WTC11 (cell line): ENCODE results near the gene REEP1. TPM values are rescaled to one million over a fixed set of nuclear protein-coding genes. Genes with fewer than 3 reads are reported as not detected.

Experiments
- ATAC-seq: fragments of 200-7000 bp; cut with Tn5 transposase; 2 replicates; pipeline ENCODE4 v1.10.0; 2021; ENCODE audit warnings: mild to moderate bottlenecking, moderate library complexity
- CTCF ChIA-PET: fragments of 300-600 bp; sonication (Branson Sonifier 250); formaldehyde crosslinking; loops from one replicate; lab custom pipeline; 2021; ENCODE audit warnings: antibody characterized with exemption; lab: Charles Lee
- POLR2A ChIA-PET: fragments of 350-600 bp; sonication (Branson Sonifier 250); formaldehyde crosslinking; loops from one replicate; lab custom pipeline; 2021; ENCODE audit warnings: antibody characterized with exemption; lab: Charles Lee
- DNase-seq: peaks from one replicate; pipeline ENCODE4 v3.0.0; 2021; ENCODE audit warnings: low spot score
- H3K27ac Mint-ChIP-seq: 2 replicates; pipeline ENCODE4 v1.8.0; 2021; ENCODE audit warnings: mixed read lengths
- H3K27me3 Mint-ChIP-seq: 2 replicates; pipeline ENCODE4 v1.8.0; 2021; ENCODE audit warnings: low read depth, mild to moderate bottlenecking, moderate library complexity, mixed read lengths
- H3K36me3 Mint-ChIP-seq: 2 replicates; pipeline ENCODE4 v1.8.0; 2021; ENCODE audit warnings: mixed read lengths
- H3K4me1 Mint-ChIP-seq: 2 replicates; pipeline ENCODE4 v1.8.0; 2022; ENCODE audit warnings: mixed read lengths
- H3K4me3 Mint-ChIP-seq: 2 replicates; pipeline ENCODE4 v1.8.0; 2021; ENCODE audit warnings: mild to moderate bottlenecking, moderate library complexity, mixed read lengths
- H3K9me3 Mint-ChIP-seq: 2 replicates; pipeline ENCODE4 v1.8.0; 2021; ENCODE audit warnings: mixed read lengths
- ARID4B ChIP-seq: sonication (generic); formaldehyde crosslinking; IDR thresholded peaks from 2 replicates; pipeline ENCODE4 v1.8.0; 2023; ENCODE audit warnings: missing genetic modification reagents, mild to moderate bottlenecking, borderline replicate concordance
- ATF1 ChIP-seq: sonication (generic); formaldehyde crosslinking; IDR thresholded peaks from 2 replicates; pipeline ENCODE4 v1.8.1; 2023; ENCODE audit warnings: mild to moderate bottlenecking, moderate library complexity, missing genetic modification reagents
- ATF3 ChIP-seq: sonication (generic); formaldehyde crosslinking; conservative IDR thresholded peaks from 2 replicates; pipeline ENCODE4 v1.8.1; 2022; ENCODE audit warnings: mild to moderate bottlenecking, missing genetic modification reagents
- CDX4 ChIP-seq: fragments of 250-450 bp; sonication (Bioruptor Pico); IDR thresholded peaks from 2 replicates; pipeline ENCODE4 v1.9.0; 2021; ENCODE audit warnings: moderate library complexity, mild to moderate bottlenecking, inconsistent platforms, borderline replicate concordance
- CREM ChIP-seq: sonication (generic); formaldehyde crosslinking; IDR thresholded peaks from 2 replicates; pipeline ENCODE4 v1.8.1; 2022; ENCODE audit warnings: mild to moderate bottlenecking, missing genetic modification reagents, moderate library complexity
- E2F4 ChIP-seq: sonication (generic); formaldehyde crosslinking; IDR thresholded peaks from 2 replicates; pipeline ENCODE4 v1.8.1; 2022; ENCODE audit warnings: low read depth, mild to moderate bottlenecking, moderate library complexity, missing genetic modification reagents, borderline replicate concordance
- E2F5 ChIP-seq: sonication (generic); formaldehyde crosslinking; IDR thresholded peaks from 2 replicates; pipeline ENCODE4 v1.8.1; 2022; ENCODE audit warnings: mild to moderate bottlenecking, moderate library complexity, missing genetic modification reagents
- ELF4 ChIP-seq: sonication (generic); formaldehyde crosslinking; IDR thresholded peaks from 2 replicates; pipeline ENCODE4 v1.8.1; 2022; ENCODE audit warnings: low read depth, mild to moderate bottlenecking, moderate library complexity, missing genetic modification reagents
- GTF2I ChIP-seq: fragments of 250-450 bp; sonication (Bioruptor Pico); conservative IDR thresholded peaks from 2 replicates; pipeline ENCODE4 v1.4.0; 2021; ENCODE audit warnings: mild to moderate bottlenecking
- NFYB ChIP-seq: sonication (generic); formaldehyde crosslinking; conservative IDR thresholded peaks from 2 replicates; pipeline ENCODE4 v1.8.0; 2022; ENCODE audit warnings: low read depth, missing genetic modification reagents
- OVOL2 ChIP-seq: fragments of 250-450 bp; sonication (Bioruptor Pico); IDR thresholded peaks from 2 replicates; pipeline ENCODE4 v1.9.0; 2021; ENCODE audit warnings: mild to moderate bottlenecking, borderline replicate concordance
- SMAD4 ChIP-seq: sonication (generic); formaldehyde crosslinking; IDR thresholded peaks from 2 replicates; pipeline ENCODE4 v1.8.0; 2022; ENCODE audit warnings: mild to moderate bottlenecking, missing genetic modification reagents
- TEAD1 ChIP-seq: sonication (generic); formaldehyde crosslinking; IDR thresholded peaks from 2 replicates; pipeline ENCODE4 v1.8.0; 2022; ENCODE audit warnings: mild to moderate bottlenecking, missing genetic modification reagents
- TP53 ChIP-seq: sonication (generic); formaldehyde crosslinking; IDR thresholded peaks from 2 replicates; pipeline ENCODE4 v1.8.1; 2023; ENCODE audit warnings: mild to moderate bottlenecking, missing genetic modification reagents
- ZBTB21 ChIP-seq: sonication (generic); formaldehyde crosslinking; IDR thresholded peaks from 2 replicates; pipeline ENCODE4 v1.8.1; 2023; ENCODE audit warnings: mild to moderate bottlenecking, missing genetic modification reagents, borderline replicate concordance
- ZNF219 ChIP-seq: sonication (generic); formaldehyde crosslinking; IDR thresholded peaks from 2 replicates; pipeline ENCODE4 v1.8.0; 2023; ENCODE audit warnings: missing genetic modification reagents, mild to moderate bottlenecking, borderline replicate concordance
- ZNF263 ChIP-seq: sonication (generic); formaldehyde crosslinking; IDR thresholded peaks from 2 replicates; pipeline ENCODE4 v1.8.1; 2022; ENCODE audit warnings: low read depth, mild to moderate bottlenecking, moderate library complexity, missing genetic modification reagents
- ZNF671 ChIP-seq: fragments of 250-450 bp; sonication (Bioruptor Pico); IDR thresholded peaks from 2 replicates; pipeline ENCODE4 v1.8.0; 2021; ENCODE audit warnings: mild to moderate bottlenecking
- total RNA-seq: library from RNA; stranded (reverse); gene quantifications from 3 replicates; pipeline ENCODE4 v1.2.3, GENCODE V29; 2021

REEP1 gene
- total RNA-seq, 1 experiment from 2014 or later: 1.9 TPM

- ATAC-seq (no peak), DNase-seq (no peak)
- H3K36me3 Mint-ChIP-seq: peaks cover 3% of the 10 kb centered on the region; the same call in 1 of the 2 replicates
- TF ChIP-seq CREM (CRISPR knock-in tag) (no peak), ATF3 (no peak), ATF1 (CRISPR knock-in tag) (no peak), ZBTB21 (CRISPR knock-in tag) (no peak), ZNF671 (CRISPR knock-in tag) (no peak), ARID4B (CRISPR knock-in tag) (no peak), SMAD4 (CRISPR knock-in tag) (no peak), E2F4 (CRISPR knock-in tag) (no peak), GTF2I (CRISPR knock-in tag) (no peak), ZNF263 (CRISPR knock-in tag) (no peak), OVOL2 (CRISPR knock-in tag) (no peak), ELF4 (CRISPR knock-in tag) (no peak), TP53 (CRISPR knock-in tag) (no peak), NFYB (CRISPR knock-in tag) (no peak)
- peaks cover 7% of the 10 kb centered on the region for H3K9me3 Mint-ChIP-seq
- ChIA-PET CTCF (interaction anchor here (2.4 to 4.8 kb wide), 2 partner anchors 66 to 143 kb away, joined by 10 to 52 read pairs; no protein-coding TSS in a partner anchor), POLR2A (no interaction called here)
- H3K27me3 Mint-ChIP-seq: peaks cover 6% of the 10 kb centered on the region; the same call in 1 of the 2 replicates
- no peak overlapping the region for H3K4me3 Mint-ChIP-seq
- no peak overlapping the region for H3K27ac Mint-ChIP-seq
- H3K4me1 Mint-ChIP-seq: peaks cover 19% of the 10 kb centered on the region
Observed at GRCh38 chr2:86364894-86365293, 27.5 kb upstream of the REEP1 start.

- CTCF ChIA-PET: interaction anchor here (1.0 to 1.4 kb wide), 3 partner anchors 12 to 140 kb away, joined by 4 to 6 read pairs (median 5); no protein-coding TSS in a partner anchor
- TF ChIP-seq TEAD1 (CRISPR knock-in tag) (no peak), ELF4 (CRISPR knock-in tag) (no peak), E2F5 (no peak), ZNF219 (CRISPR knock-in tag) (no peak), CDX4 (no peak)
- H3K27me3 Mint-ChIP-seq: no peaks in the 10 kb centered on the region
- POLR2A ChIA-PET: no interaction called here
- H3K4me1 Mint-ChIP-seq: peaks cover 10% of the 10 kb centered on the region
- no peaks in the 10 kb centered on the region for H3K9me3 Mint-ChIP-seq
- no peak overlapping the region for H3K27ac Mint-ChIP-seq
- H3K36me3 Mint-ChIP-seq: no peaks in the 10 kb centered on the region
- no peak overlapping the region for H3K4me3 Mint-ChIP-seq
- no peak for DNase-seq
- ATAC-seq: peak; percentile 83
Observed at GRCh38 chr2:86360776-86361175, 23.4 kb upstream of the REEP1 start.
